ENCODE results near the gene C4orf17. TPM values are rescaled to one million over a fixed set of nuclear protein-coding genes. Genes with fewer than 3 reads are reported as not detected.
A peak's percentile ranks its signal among the peaks of the same experiment; 100 is the strongest.

Gene C4orf17
- total RNA-seq, 1 experiment from 2014 or later = not detected

DNA sequence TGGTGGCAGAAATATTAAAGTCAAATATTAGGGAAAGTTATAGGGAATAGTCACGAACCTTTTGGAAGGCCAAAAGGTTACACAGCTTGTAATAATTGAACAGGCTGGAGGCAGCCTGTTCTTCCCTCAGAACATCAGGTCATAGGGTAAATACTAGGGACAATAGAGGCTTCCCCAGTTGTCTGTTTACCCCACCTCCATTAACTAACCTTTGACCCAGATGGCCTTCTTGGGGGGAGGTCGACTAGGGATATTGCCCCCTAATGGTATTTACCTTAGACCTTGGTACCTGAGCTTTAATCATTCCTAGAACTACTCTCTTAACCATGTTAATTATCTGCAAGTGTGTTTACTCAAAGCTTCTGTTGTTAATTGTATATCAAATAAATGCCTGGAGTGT lies 26.0 kb downstream of the C4orf17 start:
- DNase-seq (ENCODE audit: low read depth) = no peak

DNA sequence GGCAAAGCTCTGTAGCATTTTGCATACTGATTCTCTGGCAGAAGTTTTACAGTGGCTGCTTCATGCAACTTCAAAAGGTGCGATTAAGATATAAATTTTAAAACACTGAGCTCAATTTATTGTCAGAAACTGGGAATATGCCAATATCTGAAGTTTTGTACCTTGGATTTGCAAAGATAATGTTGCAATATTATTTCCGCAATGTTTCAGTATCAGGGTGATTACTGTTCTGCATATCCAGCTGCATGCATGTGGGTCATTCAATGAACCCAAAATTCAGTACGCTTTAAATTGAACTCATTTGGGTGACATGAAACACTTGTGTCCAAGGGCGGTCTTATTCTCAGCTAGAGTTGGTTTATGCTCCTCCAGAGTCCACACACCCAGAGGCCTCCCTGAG lies 26.9 kb downstream of the C4orf17 start:
- no peak for DNase-seq (ENCODE audit: low read depth)

DNA sequence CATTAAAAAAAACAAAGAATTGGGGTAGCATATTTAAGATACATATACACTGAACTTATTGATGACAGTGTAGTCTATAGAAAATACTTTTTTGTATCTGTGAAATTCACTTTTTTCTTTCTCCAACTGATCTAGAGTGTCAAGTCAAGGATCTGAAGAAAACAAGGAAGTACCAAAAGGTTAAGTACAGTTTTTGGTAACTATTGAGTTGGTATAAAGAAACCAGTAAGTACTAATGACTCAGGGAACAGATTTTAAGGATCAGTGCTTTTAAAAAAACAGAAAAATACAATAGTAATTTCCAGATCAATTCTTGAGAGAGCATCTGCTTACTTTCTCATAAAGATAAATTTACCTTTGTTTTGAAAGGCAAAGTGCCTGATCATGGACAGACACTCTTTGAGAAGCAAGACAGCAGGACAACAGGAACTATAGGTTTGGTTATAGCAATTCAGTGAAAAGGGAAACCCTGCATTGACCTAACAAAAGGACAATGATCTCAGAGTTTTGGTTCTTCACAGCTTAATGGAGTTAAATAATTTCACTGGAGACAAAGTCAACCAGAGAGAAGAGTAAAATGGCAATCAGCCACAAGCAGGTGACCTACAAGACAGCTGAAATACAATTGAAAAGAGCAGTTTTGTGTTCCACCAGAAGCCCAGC lies 29.6 kb downstream of the C4orf17 start:
- no peak for DNase-seq (ENCODE audit: low read depth)

DNA sequence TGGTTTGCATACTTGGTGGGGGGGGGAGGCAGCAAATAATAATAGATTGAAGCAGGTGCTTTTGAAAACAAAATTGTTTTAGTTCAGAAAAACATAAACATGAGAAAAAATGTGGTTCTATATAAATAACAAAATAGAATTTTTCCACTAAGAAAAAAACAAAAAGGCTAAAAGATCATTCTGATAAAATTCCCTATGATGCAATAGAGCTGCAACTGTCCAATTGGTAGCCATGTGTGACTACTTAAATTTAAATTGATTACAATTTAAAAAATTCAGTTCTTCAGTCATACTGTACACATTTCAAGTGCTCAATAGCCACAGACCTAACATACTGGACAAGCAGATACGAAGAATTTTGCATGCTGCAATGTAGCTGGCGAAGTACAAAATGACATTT lies 42.1 kb downstream of the C4orf17 start:
- DNase-seq (ENCODE audit: low read depth) = no peak

DNA sequence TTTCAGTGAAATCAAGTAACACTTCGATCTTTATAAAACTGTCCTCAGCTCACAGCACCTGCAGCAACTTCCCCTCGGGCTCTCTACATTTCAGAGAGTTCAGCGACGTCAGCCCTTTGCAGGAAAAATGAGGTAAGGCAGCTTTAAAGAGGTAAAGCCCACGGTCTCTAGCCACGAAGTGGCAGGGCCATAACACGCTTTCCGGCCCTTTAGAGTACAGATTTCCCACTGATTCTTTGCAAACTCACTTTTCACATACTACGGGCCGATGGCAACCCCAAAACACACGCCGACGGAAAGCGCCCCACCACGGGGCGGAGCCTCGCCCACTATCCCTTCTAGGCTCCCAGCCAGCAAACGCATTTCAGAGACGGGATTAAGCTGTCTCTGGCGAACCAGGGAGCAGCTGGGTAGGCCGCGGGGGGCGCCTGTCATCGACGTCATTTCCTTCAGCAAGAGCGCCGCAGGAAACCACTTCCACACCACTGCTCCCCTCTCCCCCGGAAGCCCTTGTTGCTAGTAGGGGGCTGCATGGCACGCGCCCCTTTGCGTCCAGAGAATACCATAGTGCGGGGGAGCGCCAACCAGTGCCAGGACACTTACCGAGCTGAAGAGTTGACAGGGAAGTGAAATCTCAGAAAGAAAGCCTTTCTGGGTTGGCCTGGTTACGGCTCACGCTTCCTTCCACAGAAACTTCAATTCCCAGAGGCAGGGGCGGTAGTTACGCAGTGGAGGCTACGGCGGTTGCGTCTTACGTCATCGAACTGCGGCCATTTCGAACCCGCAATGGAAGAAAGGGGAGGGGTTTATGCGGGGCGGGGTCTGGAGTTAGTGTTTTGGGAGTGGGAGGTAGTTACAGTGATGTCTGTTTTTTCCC lies 52.7 kb downstream of the C4orf17 start, which contains the start of gene TRMT10A:
TRMT10A (minus strand) TSS at position 730 of the 877 bp plus-strand sequence. CDS start 4,701 bp downstream, outside the sequence.
- peak; percentile 96 for DNase-seq (ENCODE audit: low read depth)

DNA sequence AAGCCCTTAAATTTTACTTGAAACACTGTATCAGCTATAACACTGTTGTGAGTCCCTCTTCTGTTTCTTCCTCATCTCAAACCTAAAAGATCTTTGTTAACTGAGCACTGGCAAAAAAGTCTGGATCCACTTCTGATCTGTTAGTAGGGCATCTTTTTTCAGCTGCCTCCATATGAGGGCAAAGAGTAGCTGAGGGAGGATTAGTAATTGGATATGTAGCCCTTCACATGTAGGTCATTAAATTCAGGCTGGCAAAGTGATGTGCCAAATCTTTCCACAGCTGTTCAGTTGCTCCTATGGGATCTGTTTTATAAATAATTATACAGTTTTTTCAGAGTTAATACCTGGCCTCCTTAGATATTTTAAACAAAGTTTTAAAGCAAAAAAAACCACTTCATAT lies 54.1 kb downstream of the C4orf17 start:
- DNase-seq (ENCODE audit: low read depth) = no peak

DNA sequence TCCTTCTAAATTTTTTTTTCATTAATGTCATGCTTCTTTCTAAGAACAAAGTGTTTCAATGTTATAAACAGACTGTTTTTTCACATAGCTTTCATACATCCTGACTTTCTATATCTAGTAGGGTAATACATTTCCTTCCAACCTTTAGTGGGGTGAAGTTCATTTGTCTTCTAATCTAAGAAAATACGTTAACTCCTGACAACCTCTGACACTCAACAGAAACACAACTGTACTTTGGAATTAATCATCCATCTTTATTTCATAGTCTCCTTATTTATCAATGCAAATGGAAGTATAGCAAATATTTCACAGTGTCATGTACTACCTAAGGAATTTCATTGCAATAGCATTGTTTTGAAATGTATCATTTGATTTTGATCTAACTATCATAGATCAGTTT lies 61.1 kb downstream of the C4orf17 start:
- no peak for DNase-seq (ENCODE audit: low read depth)

DNA sequence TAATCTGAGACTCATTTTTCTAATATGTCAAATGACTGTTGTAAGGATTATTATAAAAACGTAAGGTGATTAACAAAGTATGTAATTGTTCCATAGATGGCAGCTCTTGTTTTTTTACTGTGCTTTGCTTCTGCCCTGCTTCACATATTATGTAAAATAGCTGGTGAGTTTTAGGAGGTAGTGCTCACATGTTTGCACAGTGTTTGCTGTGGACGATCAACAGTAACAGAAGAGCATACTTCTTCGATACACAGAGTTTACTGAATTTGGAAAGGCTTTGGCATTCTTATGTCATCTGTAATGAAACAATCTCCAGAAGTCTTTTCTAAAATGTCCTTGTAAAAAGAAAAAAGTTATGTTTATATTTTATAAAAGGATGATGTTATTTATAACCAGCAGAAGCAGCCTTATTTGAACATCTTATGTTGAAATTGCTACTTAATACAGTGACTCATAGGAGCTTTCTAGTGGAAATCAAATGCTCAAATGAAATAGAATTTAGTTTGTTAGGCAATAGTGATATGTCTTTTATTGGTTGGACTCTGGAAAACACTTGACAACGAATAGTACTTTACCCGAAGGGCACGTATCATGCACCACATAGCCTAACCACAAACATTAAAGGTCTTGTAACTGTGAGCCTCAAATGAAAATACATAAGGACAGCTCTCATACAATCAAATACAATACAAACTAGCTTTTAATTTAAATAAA lies 61.9 kb downstream of the C4orf17 start:
- DNase-seq (ENCODE audit: low read depth) = peak; percentile 58

DNA sequence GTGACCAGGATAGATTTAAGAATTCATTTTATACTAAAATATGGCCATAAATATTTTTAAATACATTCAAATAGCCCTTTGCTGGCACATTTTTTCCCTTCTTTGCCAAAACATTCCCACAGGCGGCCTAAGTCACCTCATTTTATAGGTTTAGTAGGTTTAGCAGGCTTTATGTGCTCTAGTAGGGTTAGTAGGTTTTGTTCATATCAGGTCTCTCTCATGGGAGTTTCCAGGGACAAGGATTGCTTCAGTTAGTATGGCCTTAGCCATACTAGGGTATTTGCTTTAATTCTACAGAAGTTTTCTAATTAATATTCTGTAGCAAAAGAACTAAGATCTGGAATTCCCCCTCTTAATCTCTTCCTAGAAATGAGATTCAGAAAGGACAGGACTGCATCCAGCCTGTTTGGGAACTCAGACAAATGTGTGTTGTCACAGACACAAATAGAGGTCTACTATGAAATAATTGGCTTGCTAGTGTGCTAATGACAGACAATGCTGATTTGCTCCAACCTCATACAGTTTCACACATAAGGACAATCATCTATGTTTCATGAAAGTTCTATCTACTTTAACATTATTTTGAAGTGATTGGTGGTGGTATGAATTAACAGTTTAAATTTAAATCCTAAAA lies 63.0 kb downstream of the C4orf17 start:
- no peak for DNase-seq (ENCODE audit: low read depth)

DNA sequence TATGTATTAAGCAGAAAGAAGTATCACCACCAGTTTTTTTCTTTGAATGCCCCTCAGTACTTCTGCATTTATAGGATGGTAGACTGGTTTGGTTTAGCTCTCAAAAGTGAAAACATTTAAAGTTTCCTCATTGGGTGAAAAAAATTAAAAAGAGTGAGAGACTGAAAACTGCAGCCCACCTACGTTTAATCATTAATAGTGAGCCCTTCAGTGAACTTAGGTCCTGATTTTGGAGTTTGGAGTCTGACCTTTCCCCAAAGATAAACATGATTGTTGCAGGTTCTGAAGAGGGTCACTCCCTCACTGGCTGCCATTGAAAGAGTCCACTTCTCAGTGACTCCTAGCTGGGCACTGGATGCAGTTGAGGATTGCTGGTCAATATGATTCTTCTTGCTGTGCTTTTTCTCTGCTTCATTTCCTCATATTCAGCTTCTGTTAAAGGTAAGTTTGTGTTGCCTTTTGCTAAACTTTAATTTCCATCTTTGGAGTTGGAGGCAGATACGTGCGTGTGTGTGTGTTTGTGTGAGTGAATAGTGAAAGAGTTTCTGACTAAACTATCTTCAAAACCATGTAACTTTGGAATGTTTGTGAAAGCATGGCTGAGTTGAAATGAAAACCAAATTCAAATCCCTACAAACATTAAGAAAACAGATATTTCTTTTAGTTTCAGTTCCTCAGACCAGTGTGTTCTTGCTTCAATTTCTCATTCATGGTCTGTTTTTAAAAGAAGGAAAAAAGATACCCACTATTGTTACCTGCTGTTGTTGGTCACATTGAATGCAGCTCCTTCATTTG lies 63.9 kb downstream of the C4orf17 start, which contains the start of gene MTTP:
MTTP (plus strand) TSS at position 295 of the 795 bp plus-strand sequence; CDS start at position 381, 86 bp downstream.
- DNase-seq (ENCODE audit: low read depth) = no peak

DNA sequence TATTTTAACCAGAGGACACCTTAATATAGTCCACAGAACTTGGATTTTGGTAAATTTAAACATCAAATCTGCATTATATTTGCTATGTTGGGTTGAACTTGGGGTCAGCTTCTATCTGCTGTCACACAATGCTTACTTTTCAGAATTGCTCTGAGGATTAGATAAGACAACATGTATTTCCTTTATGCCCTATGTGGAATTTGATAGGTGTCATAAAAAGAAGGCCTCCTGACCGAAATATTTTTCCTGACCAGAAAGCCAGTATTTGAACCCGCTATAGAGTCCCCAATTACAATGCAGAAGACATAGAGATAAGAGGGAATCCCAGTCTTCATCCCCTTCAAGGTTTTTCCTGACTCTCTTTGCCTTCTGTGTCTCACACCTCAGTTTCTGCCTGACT lies 67.9 kb downstream of the C4orf17 start:
- no peak for DNase-seq (ENCODE audit: low read depth)

DNA sequence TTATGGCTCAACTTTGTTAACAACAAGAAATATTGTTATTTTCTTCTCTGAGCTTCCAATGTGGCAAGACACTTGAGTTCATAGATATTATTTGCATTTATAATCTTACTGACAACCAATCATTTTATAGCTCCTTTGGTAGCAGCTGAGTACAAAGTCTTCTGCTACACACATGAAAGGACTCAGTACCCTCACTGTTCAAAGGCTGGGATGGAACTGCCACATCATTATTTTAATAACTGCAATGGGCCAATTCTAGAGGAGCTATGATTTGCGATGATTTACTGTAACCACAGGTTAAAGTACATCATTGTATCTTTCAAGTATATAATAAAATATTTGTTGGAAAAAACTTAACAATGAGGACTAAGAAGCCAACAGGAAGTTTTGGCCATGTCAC lies 74.7 kb downstream of the C4orf17 start:
- no peak for DNase-seq (ENCODE audit: low read depth)

DNA sequence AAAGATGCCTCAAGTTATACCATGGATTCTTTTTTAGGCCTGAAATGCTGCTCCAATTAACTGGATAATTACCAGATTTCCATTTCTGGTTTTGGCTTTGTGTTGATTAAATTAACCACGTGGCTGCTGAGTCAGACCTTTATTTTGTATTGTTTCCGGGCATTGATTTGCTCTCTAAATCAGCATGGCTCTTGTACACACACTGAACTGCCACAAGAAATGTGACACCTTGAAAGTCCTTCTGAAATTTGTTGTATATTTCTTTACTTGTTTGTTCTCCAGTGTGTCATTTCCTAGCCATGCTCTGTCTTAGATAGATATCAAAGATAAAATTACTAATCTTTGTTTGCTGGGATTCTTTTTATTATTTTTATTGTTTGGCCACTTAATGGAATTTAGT lies 75.5 kb downstream of the C4orf17 start:
- no peak for DNase-seq (ENCODE audit: low read depth)

DNA sequence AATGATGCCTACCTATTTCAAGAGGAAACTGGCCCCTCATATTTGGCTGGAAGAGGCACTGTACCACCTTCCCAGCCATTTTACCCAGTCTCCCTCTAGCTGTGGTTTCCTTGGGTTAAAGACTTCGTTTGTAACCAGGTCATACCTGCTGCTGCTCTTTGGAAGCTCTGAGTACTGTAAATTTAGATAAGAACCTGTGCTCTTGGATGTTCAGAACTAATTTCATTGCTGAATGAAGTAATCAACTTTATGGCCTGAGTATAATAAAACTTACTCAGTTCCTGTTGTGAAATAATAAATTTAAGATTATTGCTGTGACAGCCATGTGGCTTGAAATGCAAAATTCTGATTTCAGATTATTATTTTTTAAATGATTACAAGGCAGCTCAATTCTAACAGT lies 76.0 kb downstream of the C4orf17 start:
- DNase-seq (ENCODE audit: low read depth) = no peak

DNA sequence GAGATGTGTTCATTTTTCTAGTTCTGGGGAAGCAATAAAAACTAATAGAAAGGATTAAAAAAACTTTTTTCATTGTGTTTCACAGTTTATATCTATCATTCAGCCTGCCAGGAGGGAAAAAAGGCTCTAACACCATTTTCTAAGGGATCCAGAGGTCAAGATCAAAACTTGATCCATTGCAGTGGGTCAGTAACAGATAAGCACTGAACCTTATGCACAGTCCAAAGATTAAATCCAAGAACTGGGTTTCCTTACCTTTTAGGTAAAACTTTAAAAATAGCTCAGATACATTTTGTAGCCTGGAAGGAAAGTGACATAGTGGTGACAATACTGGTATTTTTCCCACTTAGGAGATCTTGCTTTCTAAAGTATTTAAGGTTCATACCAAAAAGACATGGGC lies 76.5 kb downstream of the C4orf17 start:
- no peak for DNase-seq (ENCODE audit: low read depth)

DNA sequence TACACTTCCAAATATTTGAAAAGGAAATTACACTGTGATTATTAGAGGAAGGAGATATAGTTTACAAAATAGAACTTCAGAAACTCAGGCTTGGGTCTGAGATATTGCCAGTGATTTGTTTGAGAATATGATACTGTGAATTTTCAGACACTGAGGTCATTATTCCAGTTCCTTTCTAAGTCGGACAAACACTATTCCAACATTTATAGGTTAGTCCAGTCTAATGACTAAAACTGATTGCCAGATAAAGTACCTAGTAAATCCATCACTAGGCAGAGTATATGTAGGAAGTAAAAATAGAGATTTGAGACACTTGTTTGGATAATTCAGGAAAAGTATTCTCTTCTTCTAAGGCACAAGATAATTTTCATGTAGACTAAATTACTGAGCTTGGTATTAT lies 77.0 kb downstream of the C4orf17 start:
- DNase-seq (ENCODE audit: low read depth) = no peak

DNA sequence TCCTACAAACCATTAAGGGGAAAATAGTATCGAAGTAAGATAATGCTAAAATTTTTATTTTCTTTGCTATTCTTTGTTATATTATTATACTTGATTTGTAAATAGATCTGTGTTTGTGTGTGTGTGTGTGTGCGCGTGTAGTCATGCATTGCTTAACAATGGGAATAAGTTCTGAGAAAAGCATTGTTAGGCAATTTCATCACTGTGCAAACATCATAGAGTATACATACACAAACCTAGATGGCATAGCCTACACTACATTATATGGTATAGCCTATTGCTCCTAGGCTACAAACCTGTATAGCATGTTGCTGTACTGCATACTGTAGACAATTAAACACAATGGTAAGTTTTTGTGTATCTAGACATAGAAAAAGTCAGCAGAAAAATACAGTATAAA lies 80.9 kb downstream of the C4orf17 start:
- no peak for DNase-seq (ENCODE audit: low read depth)

Measured in RPMI7951 (cell line).